Osteoblast (primary cell): ENCODE measurements around the gene INO80C. TPM values are rescaled to one million over a fixed set of nuclear protein-coding genes. Genes with fewer than 3 reads are reported as not detected.

Experiments
- DNase-seq: peaks from one replicate; pipeline ENCODE4 v3.0.0; 2011; ENCODE audit warnings: low spot score, mixed read lengths; ENCODE audit not compliant: insufficient read length; ENCODE audit errors: missing footprints
- H2AFZ ChIP-seq: 2 replicates; pipeline ENCODE4 v1.6.0; 2011; ENCODE audit warnings: mild to moderate bottlenecking, low read length
- H3K27ac ChIP-seq: 2 replicates; pipeline ENCODE4 v1.5.1; 2011; ENCODE audit warnings: mild to moderate bottlenecking, low read depth, low read length, moderate library complexity
- H3K27me3 ChIP-seq: 2 replicates; pipeline ENCODE4 v1.6.0; 2012; ENCODE audit warnings: mild to moderate bottlenecking, control low read depth, inconsistent platforms, low read length, moderate library complexity; ENCODE audit not compliant: insufficient read depth
- H3K36me3 ChIP-seq: 2 replicates; pipeline ENCODE4 v1.5.1; 2011; ENCODE audit warnings: mild to moderate bottlenecking, low read length, control low read depth, moderate library complexity; ENCODE audit not compliant: insufficient read depth
- H3K4me1 ChIP-seq: 2 replicates; pipeline ENCODE4 v1.5.1; 2011; ENCODE audit warnings: mild to moderate bottlenecking, low read length, control low read depth, moderate library complexity; ENCODE audit not compliant: insufficient read depth
- H3K4me2 ChIP-seq: 2 replicates; pipeline ENCODE4 v1.6.0; 2011; ENCODE audit warnings: mild to moderate bottlenecking, low read length; ENCODE audit not compliant: insufficient read depth
- H3K4me3 ChIP-seq: fragments of 200-600 bp; sonication (generic); 3 replicates; pipeline ENCODE4 v1.5.1; 2012; ENCODE audit warnings: mild to moderate bottlenecking, low read length, inconsistent platforms; ENCODE audit not compliant: insufficient read depth
- H3K79me2 ChIP-seq: 2 replicates; pipeline ENCODE4 v1.6.0; 2012; ENCODE audit warnings: mild to moderate bottlenecking, low read length, control low read depth, inconsistent platforms; ENCODE audit not compliant: insufficient read depth
- H3K9me3 ChIP-seq: 2 replicates; pipeline ENCODE4 v1.5.1; 2011; ENCODE audit warnings: low read depth, low read length, control low read depth
- H4K20me1 ChIP-seq: 2 replicates; pipeline ENCODE4 v1.6.0; 2012; ENCODE audit warnings: mild to moderate bottlenecking, low read length, control low read depth; ENCODE audit not compliant: insufficient read depth
- CTCF ChIP-seq: IDR thresholded peaks from 2 replicates; pipeline ENCODE4 v1.5.1; 2011; ENCODE audit warnings: mild to moderate bottlenecking, low read depth, low read length, moderate library complexity; ENCODE audit errors: extremely low read depth
- total RNA-seq: library from RNA; depleted of rRNA; stranded (reverse); fragments of >200 nt; gene quantifications from 2 replicates; pipeline ENCODE4 v1.2.3, GENCODE V29; 2012

The INO80C gene
- total RNA-seq, 1 donor: 9.0 TPM

- H3K36me3 ChIP-seq: no peaks in the 10 kb centered on the region
- no peak overlapping the region for H3K4me3 ChIP-seq
- no peaks in the 10 kb centered on the region for H4K20me1 ChIP-seq
- no peak for DNase-seq
- no peaks in the 10 kb centered on the region for H3K79me2 ChIP-seq
- no peak overlapping the region for H3K4me2 ChIP-seq
- no peak overlapping the region for H2AFZ ChIP-seq
- no peak overlapping the region for H3K27ac ChIP-seq
- no peaks in the 10 kb centered on the region for H3K9me3 ChIP-seq
- H3K4me1 ChIP-seq: peaks cover 30% of the 10 kb centered on the region
- no peaks in the 10 kb centered on the region for H3K27me3 ChIP-seq
- no peak for TF ChIP-seq CTCF
Measured at GRCh38 chr18:35517715-35518114, 20.0 kb upstream of the INO80C start.

- TF ChIP-seq CTCF: no peak
- no peak for DNase-seq
- no peak overlapping the region for H3K4me2 ChIP-seq
- peak overlapping the region; percentile 12 for H2AFZ ChIP-seq
- no peaks in the 10 kb centered on the region for H3K79me2 ChIP-seq
- no peak overlapping the region for H3K27ac ChIP-seq
- H3K4me3 ChIP-seq: no peak overlapping the region
- H3K9me3 ChIP-seq: no peaks in the 10 kb centered on the region
- H3K36me3 ChIP-seq: no peaks in the 10 kb centered on the region
- no peaks in the 10 kb centered on the region for H3K27me3 ChIP-seq
- peaks cover 31% of the 10 kb centered on the region for H3K4me1 ChIP-seq
- no peaks in the 10 kb centered on the region for H4K20me1 ChIP-seq
Measured at GRCh38 chr18:35516789-35517188, 19.0 kb upstream of the INO80C start.

GRCh38 chr18:35516351-35516750 lies 18.6 kb upstream of the INO80C start:
- no peaks in the 10 kb centered on the region for H3K36me3 ChIP-seq
- peaks cover 31% of the 10 kb centered on the region for H3K4me1 ChIP-seq
- no peak for DNase-seq
- no peaks in the 10 kb centered on the region for H4K20me1 ChIP-seq
- H3K9me3 ChIP-seq: no peaks in the 10 kb centered on the region
- TF ChIP-seq CTCF: no peak
- peak overlapping the region; percentile 76 for H2AFZ ChIP-seq
- no peaks in the 10 kb centered on the region for H3K79me2 ChIP-seq
- no peaks in the 10 kb centered on the region for H3K27me3 ChIP-seq
- H3K27ac ChIP-seq: no peak overlapping the region
- H3K4me3 ChIP-seq: no peak overlapping the region
- no peak overlapping the region for H3K4me2 ChIP-seq

GRCh38 chr18:35515460-35516130 lies 17.8 kb upstream of the INO80C start:
- H3K27ac ChIP-seq: peak overlapping the region; percentile 9
- no peak overlapping the region for H3K4me2 ChIP-seq
- no peaks in the 10 kb centered on the region for H3K9me3 ChIP-seq
- H4K20me1 ChIP-seq: no peaks in the 10 kb centered on the region
- no peak overlapping the region for H3K4me3 ChIP-seq
- TF ChIP-seq CTCF: no peak
- H3K27me3 ChIP-seq: no peaks in the 10 kb centered on the region
- no peak for DNase-seq
- H3K79me2 ChIP-seq: no peaks in the 10 kb centered on the region
- no peaks in the 10 kb centered on the region for H3K36me3 ChIP-seq
- peak overlapping the region; percentile 76 for H2AFZ ChIP-seq
- H3K4me1 ChIP-seq: peaks cover 31% of the 10 kb centered on the region
